ENCODE measurements around the gene WIPI1.
"Not testable (repeated sequence)": the region's sequence is repeated elsewhere in the genome, so short reads cannot be mapped to it uniquely, and the experiment has no call there.

WIPI1 gene

DNA sequence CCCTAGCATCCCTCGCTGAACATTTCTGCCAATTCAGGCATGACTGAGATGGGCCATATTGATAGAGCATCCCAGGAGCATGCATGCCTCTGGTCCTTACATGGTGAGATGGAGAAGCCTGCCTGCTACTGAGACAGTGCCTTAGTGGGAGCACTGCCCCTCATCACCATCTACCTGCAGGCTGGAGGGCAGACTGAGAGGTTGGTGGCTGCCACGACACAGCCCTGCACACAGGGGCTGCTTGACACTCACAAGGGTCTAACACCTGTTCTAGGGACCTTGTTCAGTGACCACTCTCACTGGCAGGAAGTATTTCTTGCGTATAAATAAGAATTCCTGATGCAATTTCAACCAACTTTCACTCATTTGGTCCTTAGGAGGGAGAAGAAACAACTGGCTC is 34.0 kb downstream of the WIPI1 start:
- no peak overlapping the region for H3K4me3 Mint-ChIP-seq
- H3K27me3 Mint-ChIP-seq (ENCODE audit: low read depth), result no peaks in the 10 kb centered on the region
- H3K27ac Mint-ChIP-seq, result no peak overlapping the region
- TF ChIP-seq, protein P1, sequence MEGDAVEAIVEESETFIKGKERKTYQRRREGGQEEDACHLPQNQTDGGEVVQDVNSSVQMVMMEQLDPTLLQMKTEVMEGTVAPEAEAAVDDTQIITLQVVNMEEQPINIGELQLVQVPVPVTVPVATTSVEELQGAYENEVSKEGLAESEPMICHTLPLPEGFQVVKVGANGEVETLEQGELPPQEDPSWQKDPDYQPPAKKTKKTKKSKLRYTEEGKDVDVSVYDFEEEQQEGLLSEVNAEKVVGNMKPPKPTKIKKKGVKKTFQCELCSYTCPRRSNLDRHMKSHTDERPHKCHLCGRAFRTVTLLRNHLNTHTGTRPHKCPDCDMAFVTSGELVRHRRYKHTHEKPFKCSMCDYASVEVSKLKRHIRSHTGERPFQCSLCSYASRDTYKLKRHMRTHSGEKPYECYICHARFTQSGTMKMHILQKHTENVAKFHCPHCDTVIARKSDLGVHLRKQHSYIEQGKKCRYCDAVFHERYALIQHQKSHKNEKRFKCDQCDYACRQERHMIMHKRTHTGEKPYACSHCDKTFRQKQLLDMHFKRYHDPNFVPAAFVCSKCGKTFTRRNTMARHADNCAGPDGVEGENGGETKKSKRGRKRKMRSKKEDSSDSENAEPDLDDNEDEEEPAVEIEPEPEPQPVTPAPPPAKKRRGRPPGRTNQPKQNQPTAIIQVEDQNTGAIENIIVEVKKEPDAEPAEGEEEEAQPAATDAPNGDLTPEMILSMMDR (IDR thresholded peaks at IDR 0.05; ENCODE audit: unreplicated experiment in 3 of 3), result no peak
- H3K4me1 Mint-ChIP-seq, result no peaks in the 10 kb centered on the region
- H3K36me3 Mint-ChIP-seq (ENCODE audit: low read depth), result peaks cover 20% of the 10 kb centered on the region
- H3K9me3 Mint-ChIP-seq, result peaks cover 5% of the 10 kb centered on the region

DNA sequence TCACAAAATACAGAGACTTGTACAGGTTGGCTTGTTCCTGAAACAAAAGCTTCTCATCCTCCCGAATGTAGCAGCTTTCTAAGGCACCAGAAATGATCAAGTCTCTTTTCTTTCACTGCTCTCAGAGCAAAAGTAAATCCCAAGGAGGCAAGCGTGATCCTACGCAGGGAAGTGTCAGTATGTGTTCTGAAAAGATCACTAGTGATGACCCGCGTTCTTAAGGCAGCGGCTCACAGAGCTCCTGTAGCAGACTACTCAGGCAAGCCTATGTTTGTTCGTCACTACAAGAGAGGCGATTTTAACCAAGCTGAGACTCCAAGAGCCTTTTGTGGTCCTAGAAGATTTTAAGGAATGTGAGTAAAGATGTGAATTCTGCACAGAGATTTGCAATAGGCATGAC is 34.5 kb downstream of the WIPI1 start:
- Mint-ChIP-seq H3K36me3 (ENCODE audit: low read depth) (peaks cover 20% of the 10 kb centered on the region), H3K9me3 (peaks cover 9% of the 10 kb centered on the region), H3K27me3 (ENCODE audit: low read depth) (no peaks in the 10 kb centered on the region), H3K27ac (no peak overlapping the region), H3K4me3 (no peak overlapping the region), H3K4me1 (no peaks in the 10 kb centered on the region)
- TF ChIP-seq, protein P1 (IDR thresholded peaks at IDR 0.05; ENCODE audit: unreplicated experiment in 3 of 3), result no peak

DNA sequence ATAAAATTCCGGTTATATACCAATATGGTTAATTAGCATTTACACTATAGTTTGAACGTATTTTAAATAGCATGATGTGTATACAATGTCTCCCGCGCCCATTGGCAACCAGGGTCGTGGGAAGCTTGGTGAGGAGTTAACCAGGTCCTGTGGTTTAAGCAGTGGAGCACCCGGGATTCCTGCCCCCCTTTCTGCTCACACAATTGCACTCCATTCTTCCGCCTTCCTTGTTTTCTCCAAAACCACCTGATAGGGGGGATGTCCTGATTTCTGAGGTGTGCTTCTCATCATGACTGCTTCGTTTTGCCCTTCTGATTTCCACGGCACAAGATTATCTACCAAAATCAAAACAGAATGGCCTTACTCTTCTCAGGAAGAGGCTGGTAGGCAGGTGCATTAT is 35.8 kb downstream of the WIPI1 start:
- Mint-ChIP-seq H3K4me3 (no peak overlapping the region), H3K27me3 (ENCODE audit: low read depth) (no peaks in the 10 kb centered on the region), H3K27ac (no peak overlapping the region), H3K9me3 (peaks cover 15% of the 10 kb centered on the region), H3K36me3 (ENCODE audit: low read depth) (peaks cover 24% of the 10 kb centered on the region), H3K4me1 (no peaks in the 10 kb centered on the region)
- TF ChIP-seq, protein P1 (IDR thresholded peaks at IDR 0.05; ENCODE audit: unreplicated experiment in 3 of 3), result no peak

DNA sequence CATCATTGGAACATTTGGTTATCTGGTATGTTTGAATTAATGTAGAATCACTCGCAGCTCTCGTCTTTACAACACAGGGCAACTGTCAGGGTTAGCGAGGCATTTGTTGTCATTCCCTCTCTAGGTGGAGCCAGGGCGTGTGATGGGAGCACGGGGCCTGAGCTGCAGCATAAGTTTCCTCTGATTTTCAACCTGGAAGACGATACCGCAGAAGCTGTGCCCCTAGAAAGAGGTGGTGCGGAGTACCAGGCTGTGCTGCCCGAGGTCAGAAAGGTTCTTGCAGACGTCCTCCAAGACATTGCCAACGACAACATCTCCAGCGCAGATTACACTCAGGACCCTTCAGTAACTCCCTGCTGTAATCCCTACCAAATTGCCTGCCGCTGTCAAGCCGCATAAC is 37.2 kb downstream of the WIPI1 start:
- H3K4me1 Mint-ChIP-seq, result no peaks in the 10 kb centered on the region
- no peak overlapping the region for H3K27ac Mint-ChIP-seq
- H3K9me3 Mint-ChIP-seq, result peaks cover 28% of the 10 kb centered on the region
- H3K4me3 Mint-ChIP-seq, result no peak overlapping the region
- TF ChIP-seq, protein P1 (IDR thresholded peaks at IDR 0.05; ENCODE audit: unreplicated experiment in 3 of 3), result no peak
- H3K36me3 Mint-ChIP-seq (ENCODE audit: low read depth), result peaks cover 32% of the 10 kb centered on the region
- no peaks in the 10 kb centered on the region for H3K27me3 Mint-ChIP-seq (ENCODE audit: low read depth)

DNA sequence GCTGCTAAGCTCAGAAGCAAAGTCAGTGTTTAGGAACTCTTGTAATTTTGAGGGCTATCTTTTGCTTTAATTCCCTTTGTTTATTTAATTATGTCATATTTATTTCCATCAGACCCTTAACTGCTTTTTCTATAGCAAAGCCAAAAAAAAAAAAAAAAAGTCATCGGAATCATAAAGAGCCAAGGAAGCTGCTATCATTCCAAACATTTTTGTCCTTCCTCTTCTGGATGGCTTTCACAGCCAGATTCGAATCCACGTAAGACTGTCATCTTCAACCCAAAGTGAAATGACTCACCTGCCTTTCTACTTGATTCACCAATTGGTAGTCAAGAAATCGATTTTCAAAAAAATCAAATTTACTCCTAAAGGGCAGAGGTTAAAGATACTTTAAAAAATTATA is 38.4 kb downstream of the WIPI1 start:
- H3K27me3 Mint-ChIP-seq (ENCODE audit: low read depth), result peaks cover 12% of the 10 kb centered on the region

DNA sequence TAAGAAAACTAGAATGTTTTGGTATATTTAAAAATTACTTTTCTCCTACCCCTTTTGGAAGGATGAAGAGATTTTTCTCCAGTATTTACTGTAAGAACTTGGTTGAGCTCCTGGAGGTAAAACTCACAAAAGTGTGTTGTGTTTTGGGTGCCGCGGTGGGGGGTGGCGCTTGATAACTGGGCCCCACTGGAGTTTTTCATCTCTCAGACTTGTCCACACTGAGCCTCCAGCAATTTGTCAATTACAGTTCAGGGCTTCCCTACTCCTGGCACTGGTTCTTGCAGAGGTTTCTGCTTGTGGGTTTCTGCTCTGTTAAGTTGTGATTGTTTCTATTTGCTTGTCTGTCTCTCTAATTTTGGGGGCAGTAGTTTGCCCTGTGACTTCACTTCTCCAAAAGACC is 40.0 kb downstream of the WIPI1 start:
- Mint-ChIP-seq H3K27ac (no peak overlapping the region), H3K27me3 (ENCODE audit: low read depth) (peaks cover 13% of the 10 kb centered on the region), H3K4me3 (no peak overlapping the region), H3K9me3 (peaks cover 41% of the 10 kb centered on the region), H3K36me3 (ENCODE audit: low read depth) (peaks cover 44% of the 10 kb centered on the region), H3K4me1 (no peaks in the 10 kb centered on the region)
- TF ChIP-seq, protein P1 (IDR thresholded peaks at IDR 0.05; ENCODE audit: unreplicated experiment in 3 of 3), result no peak

More for the DNA sequence above, 38.4 kb downstream of the WIPI1 start:
- Mint-ChIP-seq H3K27ac (no peak overlapping the region), H3K36me3 (ENCODE audit: low read depth) (peaks cover 44% of the 10 kb centered on the region), H3K9me3 (peaks cover 40% of the 10 kb centered on the region), H3K4me3 (no peak overlapping the region), H3K4me1 (no peaks in the 10 kb centered on the region)
- TF ChIP-seq, protein P1 (IDR thresholded peaks at IDR 0.05; ENCODE audit: unreplicated experiment in 3 of 3), result no peak

DNA sequence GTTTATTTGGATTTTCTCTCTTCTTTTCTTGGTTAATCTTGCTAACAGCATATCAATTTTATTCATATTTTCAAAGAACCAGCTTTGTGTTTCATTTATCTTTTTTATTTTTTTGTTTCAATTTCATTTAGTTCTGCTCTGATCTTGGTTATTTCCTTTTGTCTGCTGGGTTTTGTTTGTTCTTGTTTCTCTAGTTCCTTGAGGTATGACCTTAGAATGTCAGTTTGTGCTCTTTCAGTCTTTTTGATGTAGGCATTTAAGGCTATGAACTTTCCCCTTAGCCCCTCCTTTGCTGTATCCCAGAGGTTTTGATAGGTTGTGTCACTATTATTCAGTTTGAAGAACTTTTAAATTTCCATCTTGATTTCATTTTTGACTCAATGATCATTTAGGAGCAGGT is 42.4 kb downstream of the WIPI1 start:
- Mint-ChIP-seq H3K4me3 (peak overlapping the region in 2 of 3 experiments; percentile 87 to 90), H3K9me3 (peaks cover 36% of the 10 kb centered on the region), H3K36me3 (ENCODE audit: low read depth) (peaks cover 29% of the 10 kb centered on the region), H3K27me3 (ENCODE audit: low read depth) (peaks cover 13% of the 10 kb centered on the region)
- not testable (repeated sequence) for H3K27ac Mint-ChIP-seq, H3K4me1 Mint-ChIP-seq

DNA sequence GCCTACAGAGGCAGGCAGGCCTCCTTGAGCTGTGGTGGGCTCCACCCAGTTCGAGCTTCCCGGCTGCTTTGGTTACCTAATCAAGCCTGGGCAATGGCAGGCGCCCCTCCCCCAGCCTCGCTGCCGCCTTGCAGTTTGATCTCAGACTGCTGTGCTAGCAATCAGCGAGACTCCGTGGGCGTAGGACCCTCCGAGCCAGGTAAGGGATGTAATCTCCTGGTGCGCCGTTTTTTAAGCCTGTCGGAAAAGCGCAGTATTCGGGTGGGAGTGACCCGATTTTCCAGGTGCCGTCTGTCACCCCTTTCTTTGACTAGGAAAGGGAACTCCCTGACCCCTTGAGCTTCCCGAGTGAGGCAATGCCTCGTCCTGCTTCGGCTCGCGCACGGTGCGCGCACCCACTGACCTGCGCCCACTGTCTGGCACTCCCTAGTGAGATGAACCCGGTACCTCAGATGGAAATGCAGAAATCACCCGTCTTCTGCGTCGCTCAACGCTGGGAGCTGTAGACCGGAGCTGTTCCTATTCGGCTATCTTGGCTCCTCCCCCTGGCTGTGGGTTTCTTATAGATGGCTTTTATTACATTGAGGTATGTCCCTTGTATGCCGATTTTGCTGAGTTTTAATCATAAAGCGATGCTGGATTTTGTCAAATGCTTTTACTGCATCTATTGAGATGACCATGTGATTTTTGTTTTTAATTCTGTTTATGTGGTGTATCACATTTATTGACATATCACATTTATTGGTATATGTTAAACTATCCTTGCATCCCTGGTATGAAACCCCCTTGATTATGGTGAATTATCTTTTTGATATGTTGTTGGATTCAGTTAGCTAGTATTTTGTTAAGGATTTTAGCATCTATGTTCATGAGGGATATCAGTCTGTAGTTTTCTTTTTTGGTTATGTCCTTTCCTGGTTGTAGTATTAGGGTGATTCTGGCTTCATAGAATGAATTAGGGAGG is 43.4 kb downstream of the WIPI1 start:
- H3K27ac Mint-ChIP-seq, H3K4me1 Mint-ChIP-seq: not testable (repeated sequence)
- peaks cover 24% of the 10 kb centered on the region for H3K36me3 Mint-ChIP-seq (ENCODE audit: low read depth)
- peak overlapping the region; percentile 83 to 90 (median 87) for H3K4me3 Mint-ChIP-seq
- peaks cover 13% of the 10 kb centered on the region for H3K27me3 Mint-ChIP-seq (ENCODE audit: low read depth)
- peaks cover 36% of the 10 kb centered on the region for H3K9me3 Mint-ChIP-seq
